DMS153 treated with DMSO at 0.1 percent for 48 hours (cell line): ENCODE data around the gene CAMTA1.
"Not testable (repeated sequence)": the region's sequence is repeated elsewhere in the genome, so short reads cannot be mapped to it uniquely, and the experiment has no call there.

Experiments used
- DNase-seq: peaks from one replicate; lab custom pipeline; 2025; ENCODE audit not compliant: unreplicated experiment; lab: John Stamatoyannopoulos, UW

The CAMTA1 gene

GRCh38 chr1:7389906-7390603 lies 604.8 kb downstream of the CAMTA1 start:
- no peak for DNase-seq

GRCh38 chr1:7390604-7391000 lies 605.3 kb downstream of the CAMTA1 start:
- no peak for DNase-seq

- no peak for DNase-seq
Measured at GRCh38 chr1:7393136-7393535, 607.9 kb downstream of the CAMTA1 start.

- no peak for DNase-seq
Measured at GRCh38 chr1:7395251-7395650, 610.0 kb downstream of the CAMTA1 start.

- DNase-seq, result no peak
Measured at GRCh38 chr1:7398982-7399381, 613.7 kb downstream of the CAMTA1 start.

- DNase-seq, result no peak
Measured at GRCh38 chr1:7399514-7400125, 614.4 kb downstream of the CAMTA1 start.

- DNase-seq, result no peak
Measured at GRCh38 chr1:7400566-7400965, 615.3 kb downstream of the CAMTA1 start.

- DNase-seq, result no peak
Measured at GRCh38 chr1:7401814-7402547, 616.7 kb downstream of the CAMTA1 start.

- DNase-seq, result no peak
Measured at GRCh38 chr1:7402548-7402850, 617.2 kb downstream of the CAMTA1 start.

GRCh38 chr1:7403265-7404045 lies 618.2 kb downstream of the CAMTA1 start:
- no peak for DNase-seq

GRCh38 chr1:7404046-7404742 lies 618.9 kb downstream of the CAMTA1 start:
- no peak for DNase-seq

GRCh38 chr1:7405844-7406500 lies 620.7 kb downstream of the CAMTA1 start:
- DNase-seq, result no peak

GRCh38 chr1:7406641-7407543 lies 621.6 kb downstream of the CAMTA1 start:
- no peak for DNase-seq

- DNase-seq, result no peak
Measured at GRCh38 chr1:7407544-7407895, 622.3 kb downstream of the CAMTA1 start.

GRCh38 chr1:7407980-7408770 lies 622.9 kb downstream of the CAMTA1 start:
- no peak for DNase-seq

- DNase-seq, result no peak
Measured at GRCh38 chr1:7408771-7409150, 623.5 kb downstream of the CAMTA1 start.

- no peak for DNase-seq
Measured at GRCh38 chr1:7409278-7409677, 624.0 kb downstream of the CAMTA1 start.

- DNase-seq, result no peak
Measured at GRCh38 chr1:7410156-7410555, 624.9 kb downstream of the CAMTA1 start.

GRCh38 chr1:7417618-7418017 lies 632.4 kb downstream of the CAMTA1 start:
- not testable (repeated sequence) for DNase-seq
